Measurements from ENCODE around the gene IL36G.

GRCh38 chr2:112985090-112985489, 7.3 kb downstream of the IL36G start:
- TF ChIP-seq, protein P1, sequence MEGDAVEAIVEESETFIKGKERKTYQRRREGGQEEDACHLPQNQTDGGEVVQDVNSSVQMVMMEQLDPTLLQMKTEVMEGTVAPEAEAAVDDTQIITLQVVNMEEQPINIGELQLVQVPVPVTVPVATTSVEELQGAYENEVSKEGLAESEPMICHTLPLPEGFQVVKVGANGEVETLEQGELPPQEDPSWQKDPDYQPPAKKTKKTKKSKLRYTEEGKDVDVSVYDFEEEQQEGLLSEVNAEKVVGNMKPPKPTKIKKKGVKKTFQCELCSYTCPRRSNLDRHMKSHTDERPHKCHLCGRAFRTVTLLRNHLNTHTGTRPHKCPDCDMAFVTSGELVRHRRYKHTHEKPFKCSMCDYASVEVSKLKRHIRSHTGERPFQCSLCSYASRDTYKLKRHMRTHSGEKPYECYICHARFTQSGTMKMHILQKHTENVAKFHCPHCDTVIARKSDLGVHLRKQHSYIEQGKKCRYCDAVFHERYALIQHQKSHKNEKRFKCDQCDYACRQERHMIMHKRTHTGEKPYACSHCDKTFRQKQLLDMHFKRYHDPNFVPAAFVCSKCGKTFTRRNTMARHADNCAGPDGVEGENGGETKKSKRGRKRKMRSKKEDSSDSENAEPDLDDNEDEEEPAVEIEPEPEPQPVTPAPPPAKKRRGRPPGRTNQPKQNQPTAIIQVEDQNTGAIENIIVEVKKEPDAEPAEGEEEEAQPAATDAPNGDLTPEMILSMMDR (IDR thresholded peaks at IDR 0.05; ENCODE audit: borderline replicate concordance, extremely low read depth, low read length, poor library complexity, severe bottlenecking): no peak
- no peak for TF ChIP-seq EZH2 (IDR thresholded peaks at IDR 0.05; ENCODE audit: borderline replicate concordance, low read depth, low read length, severe bottlenecking)

Data from DND-41 (cell line).